Suprapubic skin (tissue), 4 donors: Measurements from ENCODE around the gene TSPAN32. TPM values are rescaled to one million over a fixed set of nuclear protein-coding genes. Genes with fewer than 3 reads are reported as not detected.

Experiments
- DNase-seq, 2 donors: peaks; one replicate each; pipeline ENCODE4 v3.0.0-alpha.2; 2019; ENCODE audit warnings: low spot score in 2 of 2
- H3K27ac ChIP-seq: fragments of 200-600 bp; sonication (generic); one replicate; pipeline ENCODE4 v1.5.1; 2019
- H3K27me3 ChIP-seq: fragments of 200-600 bp; sonication (generic); one replicate; pipeline ENCODE4 v1.5.1; 2019
- H3K36me3 ChIP-seq: fragments of 200-600 bp; sonication (generic); one replicate; pipeline ENCODE4 v1.5.1; 2019
- H3K4me1 ChIP-seq: fragments of 200-600 bp; sonication (generic); one replicate; pipeline ENCODE4 v1.5.1; 2019
- H3K4me3 ChIP-seq: fragments of 200-600 bp; sonication (generic); one replicate; pipeline ENCODE4 v1.5.1; 2019; ENCODE audit warnings: mild to moderate bottlenecking
- H3K9me3 ChIP-seq: fragments of 200-600 bp; sonication (generic); one replicate; pipeline ENCODE4 v1.5.1; 2019
- EP300 ChIP-seq: sonication (generic); formaldehyde crosslinking; IDR thresholded peaks from one replicate; pipeline ENCODE4 v1.6.1; 2017; ENCODE audit warnings: antibody characterized with exemption
- POLR2A ChIP-seq, 2 donors: fragments of 450-650 bp; IDR thresholded peaks; one replicate each; pipeline ENCODE4 v1.6.1; 2017; ENCODE audit warnings: antibody characterized with exemption in 2 of 2, mild to moderate bottlenecking in 2 of 2, moderate library complexity in 2 of 2
- POLR2AphosphoS5 ChIP-seq, 3 donors: sonication (generic); formaldehyde crosslinking; IDR thresholded peaks; one replicate each; pipeline ENCODE4 v1.6.1; 2017; ENCODE audit warnings: antibody characterized with exemption in 3 of 3
- WGBS: methylation state at CpG from one replicate; pipeline ENCODE4 v1.1.5; 2018; 5-methylcytosine and 5-hydroxymethylcytosine counted together
- total RNA-seq, 4 donors: library from RNA; depleted of rRNA; stranded (reverse); fragments of >200 nt; gene quantifications; one replicate each; pipeline ENCODE4 v1.1.0, GENCODE V29; 2016
- TF ChIP-seq, protein P1 (sequence below), 2 donors: fragments of 200-600 bp in 1 of 2; fragments of 450-650 bp in 1 of 2; sonication (generic) in 1 of 2; IDR thresholded peaks; one replicate each; pipeline ENCODE4 v1.5.1; 2016 to 2019; ENCODE audit warnings: antibody characterized with exemption in 2 of 2, mild to moderate bottlenecking in 1 of 2, moderate library complexity in 1 of 2

Gene TSPAN32
- total RNA-seq, 4 donors from 2014 or later = 0.26 to 4.3 TPM; not detected in 2

DNA sequence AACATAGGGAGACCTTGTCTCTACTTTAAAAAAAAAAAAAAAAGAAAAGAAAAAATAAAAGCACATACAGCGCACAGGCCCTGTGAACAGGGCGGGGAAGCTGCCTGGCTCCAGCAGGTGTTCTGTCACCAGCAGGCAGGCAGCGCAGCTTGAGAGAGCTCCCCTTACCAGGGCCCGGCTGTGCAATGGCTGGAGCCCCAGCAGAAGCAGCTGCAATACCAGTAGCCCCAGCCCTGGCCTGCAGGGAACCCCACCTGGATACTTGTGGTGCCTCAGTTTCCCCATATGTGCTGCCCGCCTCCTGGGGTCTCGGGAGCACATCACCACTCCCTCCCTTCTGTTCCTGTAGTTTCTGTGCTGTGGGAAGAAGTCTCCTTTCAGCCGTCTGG, 12.3 kb downstream of the TSPAN32 start:
- Histone ChIP-seq H3K4me3 (no peak overlapping the region), H3K36me3 (no peaks in the 10 kb centered on the region), H3K27me3 (no peaks in the 10 kb centered on the region), H3K27ac (peak overlapping the region; percentile 62), H3K4me1 (peaks cover 33% of the 10 kb centered on the region), H3K9me3 (no peaks in the 10 kb centered on the region)
- TF ChIP-seq POLR2AphosphoS5 (IDR thresholded peaks at IDR 0.05) (no peak), EP300 (no peak), POLR2A (IDR thresholded peaks at IDR 0.05) (no peak)
- TF ChIP-seq, protein P1, sequence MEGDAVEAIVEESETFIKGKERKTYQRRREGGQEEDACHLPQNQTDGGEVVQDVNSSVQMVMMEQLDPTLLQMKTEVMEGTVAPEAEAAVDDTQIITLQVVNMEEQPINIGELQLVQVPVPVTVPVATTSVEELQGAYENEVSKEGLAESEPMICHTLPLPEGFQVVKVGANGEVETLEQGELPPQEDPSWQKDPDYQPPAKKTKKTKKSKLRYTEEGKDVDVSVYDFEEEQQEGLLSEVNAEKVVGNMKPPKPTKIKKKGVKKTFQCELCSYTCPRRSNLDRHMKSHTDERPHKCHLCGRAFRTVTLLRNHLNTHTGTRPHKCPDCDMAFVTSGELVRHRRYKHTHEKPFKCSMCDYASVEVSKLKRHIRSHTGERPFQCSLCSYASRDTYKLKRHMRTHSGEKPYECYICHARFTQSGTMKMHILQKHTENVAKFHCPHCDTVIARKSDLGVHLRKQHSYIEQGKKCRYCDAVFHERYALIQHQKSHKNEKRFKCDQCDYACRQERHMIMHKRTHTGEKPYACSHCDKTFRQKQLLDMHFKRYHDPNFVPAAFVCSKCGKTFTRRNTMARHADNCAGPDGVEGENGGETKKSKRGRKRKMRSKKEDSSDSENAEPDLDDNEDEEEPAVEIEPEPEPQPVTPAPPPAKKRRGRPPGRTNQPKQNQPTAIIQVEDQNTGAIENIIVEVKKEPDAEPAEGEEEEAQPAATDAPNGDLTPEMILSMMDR (IDR thresholded peaks at IDR 0.05) = no peak
- 88% methylated on average over 7 of the region's 7 CpGs for WGBS
- no peak for DNase-seq

DNA sequence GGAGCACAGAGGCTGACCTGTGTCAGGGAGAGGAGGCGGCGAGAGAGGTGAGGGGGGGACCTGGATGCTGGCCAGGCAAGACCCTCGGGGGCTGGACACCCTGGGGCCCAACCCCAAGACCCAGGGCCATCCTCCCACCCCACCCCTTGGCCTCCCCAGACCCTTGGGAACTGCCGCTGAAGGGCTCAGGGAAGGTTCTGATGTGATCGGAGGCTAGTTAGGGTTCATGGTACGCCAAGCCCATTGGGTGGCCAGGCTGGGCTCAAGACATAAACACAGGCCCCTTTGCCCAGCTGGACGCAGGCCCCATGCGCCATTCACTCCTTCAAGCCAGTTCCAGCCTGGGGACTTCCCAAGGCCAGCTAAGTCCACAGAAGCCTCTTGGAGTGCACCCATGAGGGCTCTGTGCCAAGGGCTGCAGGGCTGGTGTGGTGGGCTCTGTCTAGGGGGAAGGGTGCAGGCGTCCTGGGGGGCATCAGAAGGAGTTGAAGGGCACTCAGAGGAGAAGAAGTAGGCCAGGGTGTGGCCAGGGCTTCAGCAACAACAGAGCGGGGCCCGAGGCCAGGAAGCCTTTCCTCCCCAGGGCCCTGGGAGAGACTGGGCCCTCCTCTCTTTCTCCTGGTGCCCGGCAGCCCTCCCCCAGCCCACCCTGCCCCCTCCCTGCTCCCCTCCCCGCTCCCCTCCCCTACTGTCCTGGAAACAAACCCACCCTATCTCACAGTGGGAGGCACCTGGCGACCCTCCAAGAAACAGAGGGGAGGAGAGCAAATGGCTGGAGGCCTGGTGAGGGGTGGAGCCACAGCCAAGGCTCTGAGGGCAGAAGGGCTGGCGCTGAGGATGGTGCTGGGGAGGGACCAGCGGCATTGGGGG, 12.9 kb downstream of the TSPAN32 start:
- Histone ChIP-seq H3K4me1 (peaks cover 33% of the 10 kb centered on the region), H3K27ac (peak overlapping the region; percentile 62), H3K27me3 (no peaks in the 10 kb centered on the region), H3K36me3 (no peaks in the 10 kb centered on the region), H3K4me3 (no peak overlapping the region), H3K9me3 (no peaks in the 10 kb centered on the region)
- TF ChIP-seq EP300 (no peak), POLR2A (IDR thresholded peaks at IDR 0.05) (no peak), POLR2AphosphoS5 (IDR thresholded peaks at IDR 0.05) (no peak)
- TF ChIP-seq, protein P1 (IDR thresholded peaks at IDR 0.05) = no peak
- WGBS = 31% methylated on average over 8 of the region's 16 CpGs
- peak; percentile 88 to 89 for DNase-seq

DNA sequence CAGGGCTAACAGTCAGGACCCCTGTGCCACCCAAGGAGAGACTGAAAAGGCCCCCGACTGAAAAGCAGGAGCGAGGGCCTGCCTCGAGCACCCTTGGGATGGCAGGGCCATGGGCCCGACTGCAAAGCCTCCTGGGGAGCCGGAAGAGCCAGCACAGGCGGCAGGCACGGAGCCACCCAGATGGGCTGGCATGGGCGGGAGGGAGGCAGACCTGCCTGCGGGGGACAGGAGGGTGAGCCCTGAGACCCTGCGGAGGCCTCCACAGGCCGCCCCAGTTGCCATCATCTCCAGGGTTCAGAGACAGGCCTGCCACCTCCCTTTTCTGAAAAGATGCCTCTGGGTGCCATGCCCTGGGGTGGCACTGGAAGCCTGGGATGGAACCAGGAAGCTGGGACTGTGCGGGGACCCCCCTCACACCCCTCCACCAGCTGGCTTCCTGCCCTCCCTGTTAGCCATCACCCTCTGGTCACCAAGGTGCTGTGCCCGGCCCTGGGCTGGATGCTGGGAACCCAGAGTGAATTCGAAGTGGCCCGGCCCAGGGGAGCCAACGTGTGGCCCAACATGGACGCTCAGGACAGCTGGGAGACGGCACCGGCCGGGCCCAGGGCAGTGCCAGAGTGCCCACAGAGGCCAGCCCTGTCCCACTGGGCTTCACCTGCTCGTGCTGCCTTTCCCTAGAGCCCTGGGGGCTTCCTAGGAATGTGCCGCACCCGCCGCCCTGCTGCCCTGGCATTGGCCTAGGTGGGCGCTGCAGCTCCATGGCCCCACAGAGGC, 13.8 kb downstream of the TSPAN32 start:
- DNase-seq = peak; percentile 66 to 76
- no peaks in the 10 kb centered on the region for H3K36me3 ChIP-seq
- H3K9me3 ChIP-seq = no peaks in the 10 kb centered on the region
- no peaks in the 10 kb centered on the region for H3K27me3 ChIP-seq
- TF ChIP-seq EP300 (no peak), POLR2AphosphoS5 (IDR thresholded peaks at IDR 0.05) (no peak), POLR2A (IDR thresholded peaks at IDR 0.05) (no peak)
- TF ChIP-seq, protein P1 (IDR thresholded peaks at IDR 0.05) = no peak
- 64% methylated on average over 19 of the region's 25 CpGs for WGBS
- peaks cover 33% of the 10 kb centered on the region for H3K4me1 ChIP-seq
- H3K27ac ChIP-seq = peak overlapping the region; percentile 62
- no peak overlapping the region for H3K4me3 ChIP-seq

DNA sequence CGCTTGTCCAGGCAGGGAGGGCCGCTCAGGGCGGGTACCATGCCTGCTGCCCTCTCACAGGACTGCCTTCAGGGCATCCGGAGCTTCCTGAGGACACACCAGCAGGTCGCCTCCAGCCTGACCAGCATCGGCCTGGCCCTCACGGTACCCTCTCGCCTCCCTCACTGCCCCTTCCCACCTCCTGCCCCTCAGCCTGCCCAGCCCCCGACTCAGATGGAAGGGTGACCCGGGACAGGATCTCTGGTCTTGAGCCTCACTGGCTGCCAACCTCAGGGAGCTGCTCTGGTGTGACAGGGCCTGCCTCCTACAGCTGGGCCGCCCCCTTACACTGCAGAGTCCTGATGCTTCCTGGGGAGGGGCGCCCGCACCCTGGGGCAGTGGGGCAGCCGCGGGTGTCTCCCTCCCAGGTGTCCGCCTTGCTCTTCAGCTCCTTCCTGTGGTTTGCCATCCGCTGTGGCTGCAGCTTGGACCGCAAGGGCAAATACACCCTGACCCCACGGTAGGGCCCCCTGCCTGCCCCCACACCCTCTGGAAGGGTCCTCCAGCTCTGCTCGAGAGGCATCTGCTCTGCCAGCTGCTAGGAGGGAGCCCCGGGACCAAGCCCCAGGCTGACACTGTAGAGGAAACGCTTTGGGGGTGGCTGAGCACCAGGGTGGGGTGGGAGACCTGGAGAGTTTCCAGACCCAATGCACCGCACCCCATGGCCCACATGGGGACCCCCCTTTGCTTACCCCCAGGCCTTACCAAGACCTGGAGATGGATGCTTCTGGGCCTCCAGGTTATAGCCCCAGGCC, 14.6 kb downstream of the TSPAN32 start:
- 88% methylated on average over 17 of the region's 23 CpGs for WGBS
- TF ChIP-seq POLR2AphosphoS5 (IDR thresholded peaks at IDR 0.05) (no peak), POLR2A (IDR thresholded peaks at IDR 0.05) (no peak), EP300 (no peak)
- TF ChIP-seq, protein P1 (IDR thresholded peaks at IDR 0.05) = no peak
- H3K9me3 ChIP-seq = no peaks in the 10 kb centered on the region
- H3K4me1 ChIP-seq = peaks cover 30% of the 10 kb centered on the region
- no peak overlapping the region for H3K4me3 ChIP-seq
- peak; percentile 57 to 68 for DNase-seq
- no peaks in the 10 kb centered on the region for H3K36me3 ChIP-seq
- no peak overlapping the region for H3K27ac ChIP-seq
- no peaks in the 10 kb centered on the region for H3K27me3 ChIP-seq
